GM23338 (cell line): Measurements from ENCODE around the gene MOCS3. TPM values are rescaled to one million over a fixed set of nuclear protein-coding genes. Genes with fewer than 3 reads are reported as not detected.
A peak's percentile ranks its signal among the peaks of the same experiment; 100 is the strongest.

ENCODE experiments used
- ATAC-seq: fragments of 200-7000 bp; cut with Tn5 transposase; 3 replicates; pipeline ENCODE4 v1.9.1; 2020
- DNase-seq: peaks from one replicate; pipeline ENCODE4 v3.0.0-alpha.2; 2015; ENCODE audit warnings: low spot score
- H2AFZ ChIP-seq: fragments of 200-600 bp; sonication (generic); 2 replicates; pipeline ENCODE4 v1.8.0; 2016; ENCODE audit warnings: antibody characterized with exemption, mild to moderate bottlenecking, moderate library complexity
- H3F3A ChIP-seq: fragments of 200-600 bp; sonication (generic); replicated peaks from 2 replicates; pipeline ENCODE4 v1.8.0; 2017; ENCODE audit warnings: antibody characterized with exemption, mixed run types, low read depth
- H3K27ac ChIP-seq: fragments of 200-600 bp; sonication (generic); 2 replicates; pipeline ENCODE4 v1.6.1; 2016; ENCODE audit warnings: low read depth
- H3K27me3 ChIP-seq: fragments of 200-600 bp; sonication (generic); 2 replicates; pipeline ENCODE4 v1.8.0; 2016; ENCODE audit warnings: mild to moderate bottlenecking, mixed run types, moderate library complexity; ENCODE audit not compliant: insufficient read depth
- H3K36me3 ChIP-seq: fragments of 200-600 bp; sonication (generic); 2 replicates; pipeline ENCODE4 v1.8.0; 2016; ENCODE audit warnings: mild to moderate bottlenecking; ENCODE audit not compliant: insufficient read depth
- H3K4me1 ChIP-seq: fragments of 200-600 bp; sonication (generic); 2 replicates; pipeline ENCODE4 v1.8.0; 2016; ENCODE audit warnings: mild to moderate bottlenecking, moderate library complexity; ENCODE audit not compliant: insufficient read depth
- H3K4me2 ChIP-seq: fragments of 200-600 bp; sonication (generic); 2 replicates; pipeline ENCODE4 v1.7.1; 2017; ENCODE audit warnings: mixed run types
- H3K4me3 ChIP-seq: fragments of 200-600 bp; sonication (generic); 2 replicates; pipeline ENCODE4 v1.6.1; 2016; ENCODE audit warnings: mixed run types
- H3K79me2 ChIP-seq: fragments of 200-600 bp; sonication (generic); replicated peaks from 2 replicates; pipeline ENCODE4 v1.8.0; 2017; ENCODE audit warnings: mild to moderate bottlenecking; ENCODE audit not compliant: insufficient read depth
- H3K9me2 ChIP-seq: fragments of 200-600 bp; sonication (generic); 2 replicates; pipeline ENCODE4 v1.8.0; 2017; ENCODE audit not compliant: insufficient read depth
- H4K20me1 ChIP-seq: fragments of 200-600 bp; sonication (generic); replicated peaks from 2 replicates; pipeline ENCODE4 v1.8.0; 2017; ENCODE audit warnings: mild to moderate bottlenecking; ENCODE audit not compliant: insufficient read depth
- H3K27ac Mint-ChIP-seq: 2 replicates; pipeline ENCODE4 v1.8.0; 2020; ENCODE audit warnings: inconsistent platforms, mild to moderate bottlenecking, moderate library complexity, mixed read lengths
- H3K27me3 Mint-ChIP-seq: 3 replicates; pipeline ENCODE4 v1.8.0; 2022; ENCODE audit warnings: low read depth, mild to moderate bottlenecking, moderate library complexity, mixed read lengths, inconsistent platforms; ENCODE audit not compliant: insufficient read depth, poor library complexity
- H3K36me3 Mint-ChIP-seq: 3 replicates; pipeline ENCODE4 v1.8.0; 2021; ENCODE audit warnings: low read depth, mild to moderate bottlenecking, inconsistent platforms, moderate library complexity, mixed read lengths
- H3K4me1 Mint-ChIP-seq: 3 replicates; pipeline ENCODE4 v1.8.0; 2020; ENCODE audit warnings: mild to moderate bottlenecking, inconsistent platforms, mixed read lengths
- H3K4me3 Mint-ChIP-seq: 3 replicates; pipeline ENCODE4 v1.8.0; 2021; ENCODE audit warnings: moderate library complexity, mild to moderate bottlenecking, inconsistent platforms, mixed read lengths
- H3K9me3 Mint-ChIP-seq: 3 replicates; pipeline ENCODE4 v1.8.0; 2020; ENCODE audit warnings: moderate library complexity, mild to moderate bottlenecking, inconsistent platforms, mixed read lengths
- CREB1 ChIP-seq: fragments of 250-450 bp; sonication (Bioruptor Pico); IDR thresholded peaks from 2 replicates; pipeline ENCODE4 v1.5.0; 2020; ENCODE audit warnings: low read depth, mild to moderate bottlenecking, moderate library complexity
- CTCF ChIP-seq, 2 experiments: fragments of 200-600 bp in 1 of 2; sonication (generic) in 1 of 2; conservative IDR thresholded peaks; 2 replicates each; pipeline versions ENCODE4 v1.5.1 to v1.6.1; 2016 to 2017; ENCODE audit warnings: antibody characterized with exemption in 2 of 2, low read depth in 2 of 2, mild to moderate bottlenecking in 2 of 2, moderate library complexity in 1 of 2
- ETS1 ChIP-seq: IDR thresholded peaks from 2 replicates; pipeline ENCODE4 v1.6.1; 2016; ENCODE audit warnings: antibody characterized with exemption
- EZH2 ChIP-seq: fragments of 200-600 bp; sonication (generic); IDR thresholded peaks from one replicate; pipeline ENCODE4 v1.8.0; 2017; ENCODE audit warnings: antibody characterized with exemption, mild to moderate bottlenecking, low read depth; ENCODE audit not compliant: unreplicated experiment
- EZH2phosphoT487 ChIP-seq: fragments of 200-600 bp; sonication (generic); IDR thresholded peaks from one replicate; pipeline ENCODE4 v1.8.1; 2018; ENCODE audit warnings: antibody characterized with exemption; ENCODE audit not compliant: unreplicated experiment
- POLR2AphosphoS5 ChIP-seq: IDR thresholded peaks from 2 replicates; pipeline ENCODE4 v1.6.1; 2016; ENCODE audit warnings: antibody characterized with exemption, low read depth
- REST ChIP-seq: IDR thresholded peaks from one replicate; pipeline ENCODE4 v1.6.1; 2018; ENCODE audit warnings: antibody characterized with exemption; ENCODE audit not compliant: unreplicated experiment
- STAT1 ChIP-seq: IDR thresholded peaks from one replicate; pipeline ENCODE4 v1.6.1; 2016; ENCODE audit warnings: antibody characterized with exemption; ENCODE audit not compliant: unreplicated experiment
- ZNF114 ChIP-seq: fragments of 250-450 bp; sonication (Bioruptor Pico); IDR thresholded peaks from 2 replicates; pipeline ENCODE4 v1.5.0; 2020; ENCODE audit warnings: mild to moderate bottlenecking, moderate library complexity
- ZNF331 ChIP-seq: fragments of 250-450 bp; sonication (Bioruptor Pico); IDR thresholded peaks from 2 replicates; pipeline ENCODE4 v1.5.0; 2020; ENCODE audit warnings: low read depth, mild to moderate bottlenecking, moderate library complexity
- ZNF462 ChIP-seq: fragments of 250-450 bp; sonication (Bioruptor Pico); IDR thresholded peaks from 2 replicates; pipeline ENCODE4 v1.5.0; 2020; ENCODE audit warnings: mild to moderate bottlenecking, moderate library complexity
- long read RNA-seq: library from polyadenylated mRNA; unstranded; transcript quantifications from one replicate; pipeline ENCODE4 v2.0.0, GENCODE V29; 2020; ENCODE audit not compliant: unreplicated experiment
- polyA plus RNA-seq: library from polyadenylated mRNA; unstranded; fragments of >200 nt; fragmentation: Nextera tagmentation; extraction: Ambion mirVana; gene quantifications from 2 replicates; pipeline ENCODE4 v1.2.1, GENCODE V29; 2016
- total RNA-seq: library from RNA; depleted of rRNA; stranded (reverse); fragments of >200 nt; shearing (Covaris generic); gene quantifications from 2 replicates; pipeline ENCODE4 v1.2.3, GENCODE V29; 2014; rRNA removed

The MOCS3 gene
- 9.1 and 9.4 TPM in 2 replicates for total RNA-seq
- 2.2 and 3.1 TPM in 2 replicates for polyA plus RNA-seq
- long read RNA-seq, full-length matches to known transcripts = 8 of 8 reads
- long read RNA-seq, partial matches to known transcripts = 0 of 8 reads
- long read RNA-seq, other reads (novel, unspliced or antisense) = 0 of 8 reads

- Histone ChIP-seq H2AFZ (peak within 1 kb of the TSS; percentile 63; the same call in 1 of the 2 replicates), H3K36me3 (peaks cover 13% of the 10 kb centered on the region), H3F3A (no peaks in the 10 kb centered on the region), H3K9me2 (no peaks in the 10 kb centered on the region), H3K4me3 (peak within 1 kb of the TSS; percentile 92), H3K27me3 (no peaks in the 10 kb centered on the region), H4K20me1 (peaks cover 36% of the 10 kb centered on the region), H3K4me1 (peaks cover 20% of the 10 kb centered on the region; the same call in 1 of the 2 replicates), H3K4me2 (peak within 1 kb of the TSS; percentile 93), H3K79me2 (peaks cover 71% of the 10 kb centered on the region), H3K27ac (peak within 1 kb of the TSS; percentile 26)
- Mint-ChIP-seq H3K36me3 (peaks cover 28% of the 10 kb centered on the region), H3K9me3 (0 out of 3 replicates have a peak, but pooled peaks cover 4% of the 10 kb centered on the region), H3K4me3 (peak within 1 kb of the TSS; percentile 96), H3K27ac (peak within 1 kb of the TSS; percentile 100), H3K27me3 (peaks cover 12% of the 10 kb centered on the region), H3K4me1 (peaks cover 23% of the 10 kb centered on the region)
- TF ChIP-seq STAT1 (no peak), EZH2phosphoT487 (no peak), CREB1 (CRISPR knock-in tag) (no peak), EZH2 (no peak), CTCF (conservative IDR thresholded peaks at IDR 0.05; ENCODE audit: low read depth in 2 of 2) (no peak), ZNF462 (no peak), ZNF114 (CRISPR knock-in tag) (no peak), POLR2AphosphoS5 (peak; percentile 37; the same call in 1 of the 2 replicates), ETS1 (peak; percentile 7; the same call in 1 of the 2 replicates), ZNF331 (CRISPR knock-in tag) (no peak), REST (no peak)
- peak; percentile 91 for DNase-seq
- peak; percentile 77 for ATAC-seq
Observed at GRCh38 chr20:50958615-50959542, at the start of gene MOCS3. TSS of gene MOCS3 (plus strand) at chr20:50958818. CDS start at chr20:50958843, 25 bp downstream.
